ENCODE results near the gene NLRP11. TPM values are rescaled to one million over a fixed set of nuclear protein-coding genes. Genes with fewer than 3 reads are reported as not detected.

NLRP11 gene
- total and polyA plus RNA-seq, 10 of the 15 experiments (the other 5 are each of a cell fraction or from before 2014, with no cell fraction given): 0.02 to 16.2 (median 0.09) TPM; not detected in 5

Other genes starting within 250 kb of the NLRP11 start
Only the 7 nearest of the 16 such genes appear.
- not detected in 2 replicates for gene NLRP9, start 93.6 kb downstream of the NLRP11 start, total RNA-seq (2014; rRNA removed)
- not detected in 2 replicates for gene NLRP9, start 93.6 kb downstream of the NLRP11 start, total RNA-seq (2014; rRNA removed; fragmentation: Illumina TruSeq; extraction: Trizol)
- not detected in 2 replicates for gene NLRP9, start 93.6 kb downstream of the NLRP11 start, total RNA-seq (2021)
- not detected in 2 replicates for gene NLRP9, start 93.6 kb downstream of the NLRP11 start, polyA plus RNA-seq (2011; rRNA removed)
- gene NLRP9, start 93.6 kb downstream of the NLRP11 start, polyA plus RNA-seq (2014; fragmentation: Illumina TruSeq; extraction: Trizol): not detected in 2 replicates
- gene NLRP9, start 93.6 kb downstream of the NLRP11 start, polyA plus RNA-seq (2014; fragmentation: Nextera tagmentation; extraction: Ambion mirVana): not detected
- 0.01 TPM in 1 of 2 replicates, not detected in the other for gene NLRP9, start 93.6 kb downstream of the NLRP11 start, polyA plus RNA-seq (2014; rRNA removed)
- gene NLRP9, start 93.6 kb downstream of the NLRP11 start, polyA plus RNA-seq (2016; fragmentation: Nextera tagmentation; extraction: Ambion mirVana): not detected
- gene RFPL4A, start 72.9 kb downstream of the NLRP11 start, total RNA-seq (2014; rRNA removed): 0.22 TPM in 1 of 2 replicates, not detected in the other
- gene RFPL4A, start 72.9 kb downstream of the NLRP11 start, total RNA-seq (2014; rRNA removed; fragmentation: Illumina TruSeq; extraction: Trizol): not detected in 2 replicates
- gene RFPL4A, start 72.9 kb downstream of the NLRP11 start, total RNA-seq (2021): not detected in 2 replicates
- 0.19 TPM in 1 of 2 replicates, not detected in the other for gene RFPL4A, start 72.9 kb downstream of the NLRP11 start, polyA plus RNA-seq (2011; rRNA removed)
- gene RFPL4A, start 72.9 kb downstream of the NLRP11 start, polyA plus RNA-seq (2014; fragmentation: Illumina TruSeq; extraction: Trizol): not detected in 2 replicates
- gene RFPL4A, start 72.9 kb downstream of the NLRP11 start, polyA plus RNA-seq (2014; fragmentation: Nextera tagmentation; extraction: Ambion mirVana): under 1 TPM in 1 of 2 experiments, not detected in 1; 0.18 TPM
- gene RFPL4A, start 72.9 kb downstream of the NLRP11 start, polyA plus RNA-seq (2014; rRNA removed): not detected in 2 replicates
- not detected for gene RFPL4A, start 72.9 kb downstream of the NLRP11 start, polyA plus RNA-seq (2016; fragmentation: Nextera tagmentation; extraction: Ambion mirVana)
- gene RFPL4AL1, start 62.9 kb downstream of the NLRP11 start, total RNA-seq (2014; rRNA removed): not detected in 2 replicates
- not detected in 2 replicates for gene RFPL4AL1, start 62.9 kb downstream of the NLRP11 start, total RNA-seq (2014; rRNA removed; fragmentation: Illumina TruSeq; extraction: Trizol)
- not detected in 2 replicates for gene RFPL4AL1, start 62.9 kb downstream of the NLRP11 start, total RNA-seq (2021)
- not detected in 2 replicates for gene RFPL4AL1, start 62.9 kb downstream of the NLRP11 start, polyA plus RNA-seq (2011; rRNA removed)
- gene RFPL4AL1, start 62.9 kb downstream of the NLRP11 start, polyA plus RNA-seq (2014; fragmentation: Illumina TruSeq; extraction: Trizol): not detected in 2 replicates
- not detected for gene RFPL4AL1, start 62.9 kb downstream of the NLRP11 start, polyA plus RNA-seq (2014; fragmentation: Nextera tagmentation; extraction: Ambion mirVana)
- not detected in 2 replicates for gene RFPL4AL1, start 62.9 kb downstream of the NLRP11 start, polyA plus RNA-seq (2014; rRNA removed)
- not detected for gene RFPL4AL1, start 62.9 kb downstream of the NLRP11 start, polyA plus RNA-seq (2016; fragmentation: Nextera tagmentation; extraction: Ambion mirVana)
- 0.05 TPM in 1 of 2 replicates, not detected in the other for gene NLRP4, start 4.5 kb upstream of the NLRP11 start, total RNA-seq (2014; rRNA removed)
- 0.09 TPM in 1 of 2 replicates, not detected in the other for gene NLRP4, start 4.5 kb upstream of the NLRP11 start, total RNA-seq (2014; rRNA removed; fragmentation: Illumina TruSeq; extraction: Trizol)
- not detected in 2 replicates for gene NLRP4, start 4.5 kb upstream of the NLRP11 start, total RNA-seq (2021)
- 9.6 and 9.8 TPM in 2 replicates for gene NLRP4, start 4.5 kb upstream of the NLRP11 start, polyA plus RNA-seq (2011; rRNA removed)
- gene NLRP4, start 4.5 kb upstream of the NLRP11 start, polyA plus RNA-seq (2014; fragmentation: Illumina TruSeq; extraction: Trizol): 0.07 TPM in 1 of 2 replicates, not detected in the other
- under 1 TPM in 1 of 2 experiments, not detected in 1; 0.11 TPM for gene NLRP4, start 4.5 kb upstream of the NLRP11 start, polyA plus RNA-seq (2014; fragmentation: Nextera tagmentation; extraction: Ambion mirVana)
- 0.03 and 0.47 TPM in 2 replicates for gene NLRP4, start 4.5 kb upstream of the NLRP11 start, polyA plus RNA-seq (2014; rRNA removed)
- not detected for gene NLRP4, start 4.5 kb upstream of the NLRP11 start, polyA plus RNA-seq (2016; fragmentation: Nextera tagmentation; extraction: Ambion mirVana)
- gene NLRP13, start 100.3 kb upstream of the NLRP11 start, total RNA-seq (2014; rRNA removed): not detected in 2 replicates
- not detected in 2 replicates for gene NLRP13, start 100.3 kb upstream of the NLRP11 start, total RNA-seq (2014; rRNA removed; fragmentation: Illumina TruSeq; extraction: Trizol)
- gene NLRP13, start 100.3 kb upstream of the NLRP11 start, total RNA-seq (2021): not detected in 2 replicates
- gene NLRP13, start 100.3 kb upstream of the NLRP11 start, polyA plus RNA-seq (2011; rRNA removed): 0.37 and 0.43 TPM in 2 replicates
- not detected in 2 replicates for gene NLRP13, start 100.3 kb upstream of the NLRP11 start, polyA plus RNA-seq (2014; fragmentation: Illumina TruSeq; extraction: Trizol)
- gene NLRP13, start 100.3 kb upstream of the NLRP11 start, polyA plus RNA-seq (2014; fragmentation: Nextera tagmentation; extraction: Ambion mirVana): not detected
- not detected in 2 replicates for gene NLRP13, start 100.3 kb upstream of the NLRP11 start, polyA plus RNA-seq (2014; rRNA removed)
- not detected for gene NLRP13, start 100.3 kb upstream of the NLRP11 start, polyA plus RNA-seq (2016; fragmentation: Nextera tagmentation; extraction: Ambion mirVana)
- not detected in 2 replicates for gene NLRP8, start 115.8 kb upstream of the NLRP11 start, total RNA-seq (2014; rRNA removed)
- gene NLRP8, start 115.8 kb upstream of the NLRP11 start, total RNA-seq (2014; rRNA removed; fragmentation: Illumina TruSeq; extraction: Trizol): not detected in 2 replicates
- gene NLRP8, start 115.8 kb upstream of the NLRP11 start, total RNA-seq (2021): not detected in 2 replicates
- 0.04 TPM in 2 replicates for gene NLRP8, start 115.8 kb upstream of the NLRP11 start, polyA plus RNA-seq (2011; rRNA removed)
- gene NLRP8, start 115.8 kb upstream of the NLRP11 start, polyA plus RNA-seq (2014; fragmentation: Illumina TruSeq; extraction: Trizol): 0.06 TPM in 1 of 2 replicates, not detected in the other
- not detected for gene NLRP8, start 115.8 kb upstream of the NLRP11 start, polyA plus RNA-seq (2014; fragmentation: Nextera tagmentation; extraction: Ambion mirVana)
- gene NLRP8, start 115.8 kb upstream of the NLRP11 start, polyA plus RNA-seq (2014; rRNA removed): not detected in 2 replicates
- gene NLRP8, start 115.8 kb upstream of the NLRP11 start, polyA plus RNA-seq (2016; fragmentation: Nextera tagmentation; extraction: Ambion mirVana): not detected
- gene NLRP5, start 154.8 kb upstream of the NLRP11 start, total RNA-seq (2014; rRNA removed): not detected in 2 replicates
- not detected in 2 replicates for gene NLRP5, start 154.8 kb upstream of the NLRP11 start, total RNA-seq (2014; rRNA removed; fragmentation: Illumina TruSeq; extraction: Trizol)
- gene NLRP5, start 154.8 kb upstream of the NLRP11 start, total RNA-seq (2021): not detected in 2 replicates
- 0.01 TPM in 1 of 2 replicates, not detected in the other for gene NLRP5, start 154.8 kb upstream of the NLRP11 start, polyA plus RNA-seq (2011; rRNA removed)
- gene NLRP5, start 154.8 kb upstream of the NLRP11 start, polyA plus RNA-seq (2014; fragmentation: Illumina TruSeq; extraction: Trizol): not detected in 2 replicates
- gene NLRP5, start 154.8 kb upstream of the NLRP11 start, polyA plus RNA-seq (2014; fragmentation: Nextera tagmentation; extraction: Ambion mirVana): not detected
- not detected in 2 replicates for gene NLRP5, start 154.8 kb upstream of the NLRP11 start, polyA plus RNA-seq (2014; rRNA removed)
- not detected for gene NLRP5, start 154.8 kb upstream of the NLRP11 start, polyA plus RNA-seq (2016; fragmentation: Nextera tagmentation; extraction: Ambion mirVana)